CD14-positive monocyte (primary cell): ENCODE measurements around the gene PRKN. TPM values are rescaled to one million over a fixed set of nuclear protein-coding genes. Genes with fewer than 3 reads are reported as not detected.

Experiments
- DNase-seq, 3 donors: peaks; one replicate each; pipeline ENCODE4 v3.0.0-alpha.2; 2011 to 2022
- H2AFZ ChIP-seq: 2 replicates; pipeline ENCODE4 v1.6.0; 2012; ENCODE audit warnings: mild to moderate bottlenecking, low read depth, low read length, inconsistent platforms; ENCODE audit not compliant: insufficient read depth, poor library complexity, severe bottlenecking
- H3K27ac ChIP-seq, 2 donors: 1 replicate in 1 of 2; 2 replicates in 1 of 2; pipeline ENCODE4 v1.5.1; 2012 to 2013; ENCODE audit warnings: low read length in 2 of 2, control low read depth in 1 of 2, inconsistent platforms in 1 of 2, low read depth in 1 of 2, mild to moderate bottlenecking in 1 of 2
- H3K27me3 ChIP-seq, 2 donors: one replicate each; pipeline versions ENCODE4 v1.6.0 to v1.6.1; 2011 to 2013; ENCODE audit warnings: low read length in 2 of 2; ENCODE audit not compliant: control insufficient read depth in 2 of 2, insufficient read depth in 2 of 2
- H3K36me3 ChIP-seq, 2 donors: replicated peaks in 1 of 2; 1 replicate in 1 of 2; 2 replicates in 1 of 2; pipeline versions ENCODE4 v1.5.1 to v1.6.1; 2012 to 2013; ENCODE audit warnings: low read length in 2 of 2, control low read depth in 1 of 2, inconsistent platforms in 1 of 2, mild to moderate bottlenecking in 1 of 2; ENCODE audit not compliant: insufficient read depth in 2 of 2, control insufficient read depth in 1 of 2
- H3K4me1 ChIP-seq, 2 donors: 1 replicate in 1 of 2; 2 replicates in 1 of 2; pipeline versions ENCODE4 v1.5.1 to v1.6.1; 2012 to 2013; ENCODE audit warnings: low read length in 2 of 2, control low read depth in 1 of 2, inconsistent platforms in 1 of 2, mild to moderate bottlenecking in 1 of 2, moderate library complexity in 1 of 2; ENCODE audit not compliant: insufficient read depth in 2 of 2, control insufficient read depth in 1 of 2
- H3K4me2 ChIP-seq: replicated peaks from 2 replicates; pipeline ENCODE3; 2012; ENCODE audit warnings: low read length, moderate library complexity, mild to moderate bottlenecking; ENCODE audit not compliant: poor library complexity, severe bottlenecking; ENCODE audit errors: extremely low read depth
- H3K4me3 ChIP-seq, 3 experiments: fragments of 200-600 bp in 1 of 3; sonication (generic) in 1 of 3; replicated peaks in 1 of 3; 1 replicate in 2 of 3; 2 replicates in 1 of 3; pipeline ENCODE4 v1.5.1; 2011 to 2013; ENCODE audit warnings: low read length in 3 of 3, mild to moderate bottlenecking in 3 of 3, control low read depth in 2 of 3, low read depth in 2 of 3, inconsistent platforms in 1 of 3, moderate library complexity in 1 of 3
- H3K79me2 ChIP-seq: 2 replicates; pipeline ENCODE4 v1.6.0; 2012; ENCODE audit warnings: mild to moderate bottlenecking, control low read depth, inconsistent platforms, low read length, moderate library complexity; ENCODE audit not compliant: insufficient read depth
- H3K9ac ChIP-seq: 2 replicates; pipeline ENCODE4 v1.6.0; 2017; ENCODE audit warnings: low read length, mild to moderate bottlenecking; ENCODE audit not compliant: insufficient read depth, poor library complexity, severe bottlenecking
- H3K9me3 ChIP-seq, 2 donors: replicated peaks in 1 of 2; 1 replicate in 1 of 2; 2 replicates in 1 of 2; pipeline versions ENCODE4 v1.5.1 to v1.6.1; 2012 to 2013; ENCODE audit warnings: low read length in 2 of 2, control low read depth in 1 of 2; ENCODE audit not compliant: control insufficient read depth in 1 of 2, insufficient read depth in 1 of 2
- H4K20me1 ChIP-seq: 2 replicates; pipeline ENCODE4 v1.6.0; 2012; ENCODE audit warnings: mild to moderate bottlenecking, low read length, control low read depth, moderate library complexity; ENCODE audit not compliant: insufficient read depth
- H3K27ac Mint-ChIP-seq, 7 donors: one replicate each; pipeline ENCODE4 v1.8.0; 2020; ENCODE audit warnings: mild to moderate bottlenecking in 7 of 7, mixed read lengths in 7 of 7, moderate library complexity in 6 of 7, inconsistent platforms in 2 of 7
- H3K27me3 Mint-ChIP-seq, 3 donors: one replicate each; pipeline ENCODE4 v1.8.0; 2021 to 2022; ENCODE audit warnings: low read depth in 3 of 3, mild to moderate bottlenecking in 3 of 3, mixed read lengths in 3 of 3, moderate library complexity in 3 of 3, inconsistent platforms in 1 of 3
- H3K36me3 Mint-ChIP-seq, 2 donors: one replicate each; pipeline ENCODE4 v1.8.0; 2020; ENCODE audit warnings: mixed read lengths in 2 of 2, inconsistent platforms in 1 of 2, mild to moderate bottlenecking in 1 of 2
- H3K4me1 Mint-ChIP-seq: one replicate; pipeline ENCODE4 v1.8.0; 2020; ENCODE audit warnings: mild to moderate bottlenecking, mixed read lengths
- H3K4me3 Mint-ChIP-seq, 2 donors: one replicate each; pipeline ENCODE4 v1.8.0; 2020; ENCODE audit warnings: mild to moderate bottlenecking in 2 of 2, mixed read lengths in 2 of 2, moderate library complexity in 1 of 2
- H3K9me3 Mint-ChIP-seq, 7 donors: one replicate each; pipeline ENCODE4 v1.8.0; 2020 to 2022; ENCODE audit warnings: mixed read lengths in 7 of 7, mild to moderate bottlenecking in 6 of 7, moderate library complexity in 6 of 7, inconsistent platforms in 2 of 7
- WGBS: methylation state at CpG from one replicate; pipeline ENCODE4 v1.1.5; 2013; ENCODE audit warnings: missing lambda C conversion rate; ENCODE audit not compliant: insufficient coverage; 5-methylcytosine and 5-hydroxymethylcytosine counted together
- intact Hi-C, 2 donors: fragments of 100-400 bp; cut with micrococcal nuclease; formaldehyde crosslinking; loops; one replicate each; pipeline versions ENCODE4 v1.15.0 to v1.15.1; 2023
- polyA plus RNA-seq, 3 donors: library from polyadenylated mRNA; depleted of rRNA in 1 of 3; unstranded in 2 of 3; stranded (reverse) in 1 of 3; fragments of 300-500 nt in 2 of 3; fragments of >200 nt in 1 of 3; fragmentation: Illumina TruSeq in 2 of 3; gene quantifications; 1 replicate in 2 of 3; 2 replicates in 1 of 3; pipeline ENCODE4 v1.2.3, GENCODE V29; 2012 to 2021
- TF ChIP-seq, protein P1 (sequence below): fragments of 200-600 bp; IDR thresholded peaks from one replicate; pipeline ENCODE4 v1.8.0; 2022; ENCODE audit warnings: antibody characterized with exemption, mild to moderate bottlenecking

Gene PRKN
- polyA plus RNA-seq, 3 donors, result 0.19 to 0.21 TPM; not detected in 1

DNA sequence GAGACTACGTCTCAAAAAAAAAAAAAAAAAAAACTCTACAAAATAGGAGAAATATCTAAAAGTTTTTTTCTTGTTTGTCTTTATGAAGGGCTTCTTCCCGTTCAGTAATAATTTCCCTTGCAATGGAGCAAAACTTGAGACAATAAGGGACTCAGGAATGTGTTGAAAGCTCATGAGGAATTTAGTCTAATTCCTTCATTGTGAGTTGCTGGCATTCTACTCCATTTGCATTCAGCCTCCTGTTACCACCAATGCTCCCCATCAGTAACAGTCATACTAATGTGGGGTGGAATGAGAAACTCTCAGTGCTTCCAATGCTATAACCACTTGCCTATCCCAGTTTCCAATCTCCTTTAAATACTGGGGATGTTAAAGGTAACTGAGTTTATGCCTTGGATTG is 877.0 kb downstream of the PRKN start:
- TF ChIP-seq, protein P1, sequence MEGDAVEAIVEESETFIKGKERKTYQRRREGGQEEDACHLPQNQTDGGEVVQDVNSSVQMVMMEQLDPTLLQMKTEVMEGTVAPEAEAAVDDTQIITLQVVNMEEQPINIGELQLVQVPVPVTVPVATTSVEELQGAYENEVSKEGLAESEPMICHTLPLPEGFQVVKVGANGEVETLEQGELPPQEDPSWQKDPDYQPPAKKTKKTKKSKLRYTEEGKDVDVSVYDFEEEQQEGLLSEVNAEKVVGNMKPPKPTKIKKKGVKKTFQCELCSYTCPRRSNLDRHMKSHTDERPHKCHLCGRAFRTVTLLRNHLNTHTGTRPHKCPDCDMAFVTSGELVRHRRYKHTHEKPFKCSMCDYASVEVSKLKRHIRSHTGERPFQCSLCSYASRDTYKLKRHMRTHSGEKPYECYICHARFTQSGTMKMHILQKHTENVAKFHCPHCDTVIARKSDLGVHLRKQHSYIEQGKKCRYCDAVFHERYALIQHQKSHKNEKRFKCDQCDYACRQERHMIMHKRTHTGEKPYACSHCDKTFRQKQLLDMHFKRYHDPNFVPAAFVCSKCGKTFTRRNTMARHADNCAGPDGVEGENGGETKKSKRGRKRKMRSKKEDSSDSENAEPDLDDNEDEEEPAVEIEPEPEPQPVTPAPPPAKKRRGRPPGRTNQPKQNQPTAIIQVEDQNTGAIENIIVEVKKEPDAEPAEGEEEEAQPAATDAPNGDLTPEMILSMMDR, result no peak
- Histone ChIP-seq H3K9ac (no peak overlapping the region), H3K36me3 (no peaks in the 10 kb centered on the region), H3K79me2 (no peaks in the 10 kb centered on the region), H3K4me2 (no peak overlapping the region), H3K27ac (no peak overlapping the region), H4K20me1 (no peaks in the 10 kb centered on the region), H3K4me1 (no peaks in the 10 kb centered on the region), H3K9me3 (no peaks in the 10 kb centered on the region), H3K27me3 (no peaks in the 10 kb centered on the region), H2AFZ (no peak overlapping the region), H3K4me3 (no peak overlapping the region)
- Mint-ChIP-seq H3K4me1 (no peaks in the 10 kb centered on the region), H3K27me3 (peaks cover 0 to 2% (median 0%) of the 10 kb centered on the region in 3 donors), H3K4me3 (no peak overlapping the region), H3K9me3 (peaks cover 0 to 6% (median 0%) of the 10 kb centered on the region in 7 donors), H3K36me3 (no peaks in the 10 kb centered on the region), H3K27ac (no peak overlapping the region)
- intact Hi-C loops, result no loop called here
- no peak for DNase-seq
- no CpG with 5 or more reads among the region's 2 CpGs for WGBS

DNA sequence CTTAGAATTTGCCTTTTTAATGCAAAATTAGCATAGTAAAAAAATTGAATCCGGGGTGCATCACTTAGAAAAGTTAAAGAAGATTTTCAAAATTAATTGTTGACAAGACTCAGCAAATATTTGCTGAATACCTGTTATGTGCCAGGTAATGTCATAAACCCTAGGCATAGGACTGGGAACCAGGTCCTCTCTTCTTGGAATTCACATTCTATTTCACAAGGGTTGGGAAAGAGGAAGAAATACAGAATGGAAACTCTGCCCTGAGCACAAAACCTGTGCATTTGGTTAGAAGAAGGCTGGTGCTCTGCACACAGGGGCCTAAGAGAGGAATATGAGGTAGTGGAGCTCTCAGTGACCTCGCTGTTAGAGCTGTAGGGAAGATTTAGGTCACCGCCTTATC is 879.9 kb downstream of the PRKN start:
- 100% methylated on average over 2 of the region's 3 CpGs for WGBS
- no peak overlapping the region for H3K27ac Mint-ChIP-seq

More for the DNA sequence above, 879.9 kb downstream of the PRKN start:
- no peaks in the 10 kb centered on the region for H3K36me3 ChIP-seq
- no peaks in the 10 kb centered on the region for H3K4me1 Mint-ChIP-seq
- no peak overlapping the region for H2AFZ ChIP-seq
- no peaks in the 10 kb centered on the region for H3K9me3 ChIP-seq
- H3K79me2 ChIP-seq, result no peaks in the 10 kb centered on the region
- H3K4me3 Mint-ChIP-seq, result no peak overlapping the region
- H3K4me3 ChIP-seq, result no peak overlapping the region
- intact Hi-C loops, result no loop called here
- peaks cover 0 to 3% (median 0%) of the 10 kb centered on the region in 3 donors for H3K27me3 Mint-ChIP-seq
- TF ChIP-seq, protein P1, result no peak
- H4K20me1 ChIP-seq, result no peaks in the 10 kb centered on the region
- H3K4me1 ChIP-seq, result no peaks in the 10 kb centered on the region
- H3K27ac ChIP-seq, result no peak overlapping the region
- no peaks in the 10 kb centered on the region for H3K27me3 ChIP-seq
- no peak for DNase-seq
- H3K9ac ChIP-seq, result no peak overlapping the region
- H3K4me2 ChIP-seq, result no peak overlapping the region
- H3K9me3 Mint-ChIP-seq, result peaks cover 0 to 12% (median 2%) of the 10 kb centered on the region in 7 donors
- H3K36me3 Mint-ChIP-seq, result no peaks in the 10 kb centered on the region
